ENCODE measurements around the gene BSX.

BSX gene

GRCh38 chr11:123000721-123001120 is 19.1 kb upstream of the BSX start:
- H3K4me3 ChIP-seq (ENCODE audit: low read depth, low read length), result no peak overlapping the region
- TF ChIP-seq CTCF (IDR thresholded peaks at IDR 0.05; ENCODE audit: control insufficient read depth, extremely low read depth, insufficient read depth), result no peak
- no peak for DNase-seq (ENCODE audit: low read depth)

- no peak for DNase-seq (ENCODE audit: low read depth)
- no peak for TF ChIP-seq CTCF (IDR thresholded peaks at IDR 0.05; ENCODE audit: control insufficient read depth, extremely low read depth, insufficient read depth)
- no peak overlapping the region for H3K4me3 ChIP-seq (ENCODE audit: low read depth, low read length)
Measured at GRCh38 chr11:122998727-122999366, 17.2 kb upstream of the BSX start.

- DNase-seq (ENCODE audit: low read depth), result no peak
- no peak overlapping the region for H3K4me3 ChIP-seq (ENCODE audit: low read depth, low read length)
- TF ChIP-seq CTCF (IDR thresholded peaks at IDR 0.05; ENCODE audit: control insufficient read depth, extremely low read depth, insufficient read depth), result no peak
Measured at GRCh38 chr11:122995526-122995925, 13.9 kb upstream of the BSX start.

- no peak for DNase-seq (ENCODE audit: low read depth)
- TF ChIP-seq CTCF (IDR thresholded peaks at IDR 0.05; ENCODE audit: control insufficient read depth, extremely low read depth, insufficient read depth), result no peak
- peak overlapping the region; percentile 37 for H3K4me3 ChIP-seq (ENCODE audit: low read depth, low read length)
Measured at GRCh38 chr11:122984186-122985011, 2.8 kb upstream of the BSX start.

- no peak overlapping the region for H3K4me3 ChIP-seq (ENCODE audit: low read depth, low read length)
- DNase-seq (ENCODE audit: low read depth), result no peak
- TF ChIP-seq CTCF (IDR thresholded peaks at IDR 0.05; ENCODE audit: control insufficient read depth, extremely low read depth, insufficient read depth), result no peak
Measured at GRCh38 chr11:122983438-122984185, 2.0 kb upstream of the BSX start.

GRCh38 chr11:122979815-122980595 is 1.6 kb downstream of the BSX start:
- no peak for TF ChIP-seq CTCF (IDR thresholded peaks at IDR 0.05; ENCODE audit: control insufficient read depth, extremely low read depth, insufficient read depth)
- no peak overlapping the region for H3K4me3 ChIP-seq (ENCODE audit: low read depth, low read length)
- DNase-seq (ENCODE audit: low read depth), result no peak

All from LNCaP clone FGC (cell line).